Stimulated activated CD4-positive, alpha-beta T cell treated with anti-CD3 and anti-CD28 coated beads, Interleukin-1b, Interleukin-23, amount 100 ng/mL, for 48 hours (primary cell): Measurements from ENCODE around the gene HOOK1.
"Not testable (repeated sequence)": the region's sequence is repeated elsewhere in the genome, so short reads cannot be mapped to it uniquely, and the experiment has no call there.

ENCODE experiments used
- DNase-seq: peaks from one replicate; pipeline ENCODE4 v3.0.0-alpha.2; 2020

Gene HOOK1

GRCh38 chr1:59827055-59827643, 12.4 kb downstream of the HOOK1 start:
- DNase-seq, result no peak

GRCh38 chr1:59828160-59828559, 13.4 kb downstream of the HOOK1 start:
- no peak for DNase-seq

- DNase-seq, result no peak
Measured at GRCh38 chr1:59831529-59831928, 16.8 kb downstream of the HOOK1 start.

GRCh38 chr1:59833022-59833421, 18.3 kb downstream of the HOOK1 start:
- DNase-seq, result no peak

GRCh38 chr1:59833991-59834390, 19.2 kb downstream of the HOOK1 start:
- no peak for DNase-seq

- not testable (repeated sequence) for DNase-seq
Measured at GRCh38 chr1:59837857-59838256, 23.1 kb downstream of the HOOK1 start.

GRCh38 chr1:59845091-59845490, 30.3 kb downstream of the HOOK1 start:
- DNase-seq, result no peak

- no peak for DNase-seq
Measured at GRCh38 chr1:59846209-59846894, 31.6 kb downstream of the HOOK1 start.

- no peak for DNase-seq
Measured at GRCh38 chr1:59846895-59847282, 32.1 kb downstream of the HOOK1 start.

- no peak for DNase-seq
Measured at GRCh38 chr1:59852117-59852516, 37.4 kb downstream of the HOOK1 start.

- not testable (repeated sequence) for DNase-seq
Measured at GRCh38 chr1:59855297-59855696, 40.5 kb downstream of the HOOK1 start.

- DNase-seq, result no peak
Measured at GRCh38 chr1:59856725-59857338, 42.1 kb downstream of the HOOK1 start.

GRCh38 chr1:59857679-59858354, 43.1 kb downstream of the HOOK1 start:
- DNase-seq, result no peak

GRCh38 chr1:59866462-59866861, 51.7 kb downstream of the HOOK1 start:
- DNase-seq, result no peak

GRCh38 chr1:59871746-59872145, 57.0 kb downstream of the HOOK1 start:
- no peak for DNase-seq

GRCh38 chr1:59877108-59877682, 62.4 kb downstream of the HOOK1 start:
- no peak for DNase-seq

GRCh38 chr1:59878370-59878769, 63.6 kb downstream of the HOOK1 start:
- DNase-seq, result no peak

GRCh38 chr1:59879574-59879973, 64.8 kb downstream of the HOOK1 start:
- peak; percentile 34 for DNase-seq

- no peak for DNase-seq
Measured at GRCh38 chr1:59879996-59880505, 65.3 kb downstream of the HOOK1 start.

- no peak for DNase-seq
Measured at GRCh38 chr1:59880735-59881134, 66.0 kb downstream of the HOOK1 start.

GRCh38 chr1:59885160-59885832, 70.5 kb downstream of the HOOK1 start:
- DNase-seq, result no peak
